HG02610 (cell line): ENCODE results near the gene TCTA.

ENCODE experiments used
- ATAC-seq: cut with Tn5 transposase; IDR thresholded peaks from one replicate; pipeline ENCODE4 v1.9.1; 2021; ENCODE audit warnings: mild to moderate bottlenecking, moderate library complexity; ENCODE audit not compliant: unreplicated experiment

TCTA gene

DNA sequence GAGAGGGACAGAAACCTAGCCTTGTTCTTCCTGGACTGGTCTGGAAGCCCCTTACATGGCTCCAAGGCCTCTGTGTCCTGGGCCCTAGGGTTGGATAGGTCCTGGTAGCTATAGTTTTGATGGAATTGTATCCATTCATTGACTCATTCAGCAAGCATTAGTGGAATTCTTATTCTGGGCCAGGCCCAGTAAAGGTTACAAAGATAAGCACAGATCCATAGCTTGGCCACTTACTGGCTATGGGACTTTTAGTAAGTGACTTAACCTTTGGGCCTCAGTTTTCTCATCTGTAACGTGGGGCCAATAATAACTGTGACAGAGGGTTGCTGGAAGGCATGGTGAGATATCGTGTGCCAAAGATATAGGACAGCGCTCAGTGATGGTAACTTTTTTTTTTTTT, 44.2 kb downstream of the TCTA start:
- no peak for ATAC-seq

DNA sequence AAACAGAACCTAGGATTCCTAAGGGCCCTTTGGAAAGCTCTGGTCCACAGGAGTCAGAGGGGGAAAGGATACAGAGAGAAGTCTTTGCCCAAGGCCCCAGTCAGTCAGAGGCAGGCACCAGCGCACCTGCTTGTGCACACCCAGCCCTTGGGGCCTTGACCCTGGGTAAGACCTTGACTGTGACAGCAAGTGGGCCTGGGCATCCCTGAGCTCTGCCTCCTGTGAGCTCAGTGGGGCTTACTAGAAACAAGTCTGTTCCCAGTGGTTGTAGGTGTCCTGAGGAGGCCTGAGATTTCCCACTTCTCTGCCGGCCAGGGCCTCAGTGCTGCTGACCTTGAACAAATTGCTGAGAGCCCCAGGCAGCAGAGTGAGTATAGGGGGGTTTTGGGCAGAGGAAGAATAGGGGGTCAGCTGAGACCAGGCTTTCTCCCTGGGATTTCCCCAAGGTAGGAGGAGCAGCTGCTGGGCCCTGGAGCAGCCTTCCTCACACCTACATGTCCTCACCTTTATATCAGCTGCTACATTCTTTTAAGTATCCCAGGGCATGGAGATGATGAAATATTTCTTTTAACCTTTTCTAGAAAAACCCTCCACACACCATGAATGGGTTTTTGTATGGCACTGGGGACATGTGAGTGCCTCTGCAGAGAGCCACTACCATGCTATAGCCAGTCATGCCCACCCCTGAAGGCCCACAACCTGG, 48.1 kb downstream of the TCTA start:
- ATAC-seq: no peak

DNA sequence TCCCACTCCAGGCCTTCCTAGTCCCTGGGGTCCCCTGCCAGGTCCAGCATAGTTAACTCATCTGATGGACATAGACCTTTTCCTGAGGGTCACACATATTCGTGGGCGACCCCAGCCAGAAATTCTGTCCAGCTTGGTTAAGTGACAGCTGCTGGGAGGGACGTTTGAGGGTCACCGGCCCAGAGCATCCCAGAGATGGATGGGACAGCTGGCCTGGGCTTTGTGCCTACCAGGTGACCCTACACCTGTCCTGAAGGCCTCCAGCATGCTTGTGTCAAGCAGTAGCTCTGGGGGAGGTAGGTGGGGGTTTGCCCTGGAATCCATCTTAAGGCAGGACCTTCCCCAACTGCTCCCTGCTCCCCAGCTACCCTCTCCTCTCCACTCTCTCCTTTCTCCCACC, 48.7 kb downstream of the TCTA start:
- no peak for ATAC-seq

DNA sequence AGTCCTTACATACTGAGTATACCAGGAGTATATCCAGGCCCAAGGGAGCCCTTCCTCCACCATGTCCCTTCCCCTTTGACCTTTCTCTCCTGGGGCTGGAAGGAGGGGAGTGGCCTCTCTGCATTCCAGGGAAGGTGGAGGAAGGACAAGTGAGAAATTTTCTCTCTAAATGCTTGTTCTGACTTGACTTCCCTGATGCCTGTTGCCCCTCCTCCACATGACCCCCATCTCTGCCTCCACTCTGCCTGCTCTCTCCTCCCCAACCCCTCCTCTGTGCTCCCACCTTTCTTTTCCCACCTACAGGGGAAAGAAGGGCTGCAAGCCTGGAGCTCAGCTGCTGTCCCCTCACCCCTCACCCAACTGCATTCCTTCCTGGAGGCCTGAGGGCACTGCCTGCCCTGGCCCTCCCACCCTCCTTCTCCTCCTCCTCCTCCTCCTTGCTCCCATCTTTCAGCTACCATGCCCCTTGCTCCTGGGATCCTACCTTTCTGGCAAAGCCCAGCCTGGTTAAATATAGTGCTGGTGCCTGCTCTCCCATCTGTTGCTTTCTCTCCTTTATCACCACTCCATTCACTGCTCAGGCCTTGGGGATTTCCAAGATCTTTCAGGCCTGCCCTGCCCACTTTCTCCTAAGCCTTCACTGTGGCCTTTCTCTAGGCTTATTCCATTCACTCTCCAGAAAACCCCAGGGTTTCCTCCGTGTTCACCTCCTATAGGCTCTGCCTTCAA, 49.4 kb downstream of the TCTA start:
- ATAC-seq: no peak

DNA sequence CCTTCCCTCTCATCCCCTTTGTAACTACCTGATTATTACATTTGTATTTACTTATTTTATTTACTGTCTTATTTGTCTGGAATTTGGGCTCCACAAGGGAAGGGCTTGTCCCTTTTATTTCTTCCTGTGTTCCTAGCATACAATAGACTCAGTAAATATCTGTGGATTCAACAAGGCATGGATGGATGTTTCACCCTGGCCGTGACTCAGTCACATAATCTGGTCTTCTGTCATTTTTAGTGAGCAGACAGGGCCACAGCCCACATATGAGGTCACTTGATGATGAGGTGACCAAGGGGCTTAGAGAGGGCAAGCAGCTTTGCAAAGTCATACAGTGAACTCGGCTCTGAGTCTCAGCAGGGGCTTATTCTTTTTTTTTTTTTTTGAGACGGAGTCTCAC, 50.0 kb downstream of the TCTA start:
- no peak for ATAC-seq

DNA sequence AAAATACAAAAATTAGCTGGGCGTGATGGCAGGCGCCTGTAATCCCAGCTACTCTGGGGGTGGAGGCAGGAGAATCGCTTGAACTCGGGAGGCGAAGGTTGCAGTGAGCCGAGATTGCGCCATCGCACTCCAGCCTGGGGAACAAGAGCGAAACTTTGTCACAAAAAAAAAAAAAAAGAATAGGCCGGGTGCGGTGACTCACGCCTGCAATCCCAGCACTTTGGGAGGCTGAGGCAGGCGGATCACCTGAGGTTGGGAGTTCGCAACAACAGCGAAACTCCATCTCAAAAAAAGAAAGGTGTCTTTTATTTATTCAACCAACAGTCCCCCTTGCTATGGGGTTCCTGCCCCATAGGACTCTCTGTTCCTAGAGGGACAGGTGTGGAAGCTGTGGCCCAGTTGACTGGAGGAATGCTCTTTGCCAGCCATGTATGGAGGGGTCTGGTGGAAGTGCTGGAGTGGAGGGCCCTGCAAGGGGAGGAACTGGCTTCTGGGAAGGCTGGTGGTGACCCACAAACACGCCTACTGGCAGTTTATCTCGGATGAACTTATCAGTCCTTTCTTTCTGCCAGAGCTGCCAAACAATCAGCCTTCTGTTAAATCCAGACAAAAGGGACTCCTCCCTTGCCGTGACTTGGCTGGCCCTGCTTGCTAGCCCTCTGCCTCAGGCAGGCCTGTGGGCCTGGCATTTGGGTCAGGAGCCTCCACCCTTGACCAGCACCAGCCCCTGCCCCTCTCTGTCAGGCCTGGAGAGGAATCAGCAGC, 53.2 kb downstream of the TCTA start:
- ATAC-seq: no peak
